Progenitor cell of endocrine pancreas (in vitro differentiated cells): ENCODE results near the gene AXIN2. TPM values are rescaled to one million over a fixed set of nuclear protein-coding genes. Genes with fewer than 3 reads are reported as not detected.

Experiments
- DNase-seq: peaks from one replicate; pipeline ENCODE4 v3.0.0; 2021; ENCODE audit warnings: low spot score; ENCODE audit not compliant: unreplicated experiment
- H3K27ac Mint-ChIP-seq: 2 replicates; pipeline ENCODE4 v1.8.0; 2021; ENCODE audit warnings: mild to moderate bottlenecking, moderate library complexity, mixed read lengths
- H3K27me3 Mint-ChIP-seq: 2 replicates; pipeline ENCODE4 v1.8.0; 2021; ENCODE audit warnings: mixed read lengths
- H3K36me3 Mint-ChIP-seq: 2 replicates; pipeline ENCODE4 v1.8.0; 2022; ENCODE audit warnings: mixed read lengths; ENCODE audit not compliant: insufficient read depth
- H3K4me1 Mint-ChIP-seq: 2 replicates; pipeline ENCODE4 v1.8.0; 2021; ENCODE audit warnings: low read depth, mixed read lengths
- H3K4me3 Mint-ChIP-seq: 2 replicates; pipeline ENCODE4 v1.8.0; 2021; ENCODE audit warnings: low read depth, mild to moderate bottlenecking, moderate library complexity, mixed read lengths
- H3K9me3 Mint-ChIP-seq: 2 replicates; pipeline ENCODE4 v1.8.0; 2021; ENCODE audit warnings: low read depth, mixed read lengths
- total RNA-seq: library from RNA; stranded (reverse); gene quantifications from 2 replicates; pipeline ENCODE4 v1.2.1, GENCODE V29; 2021
- TF ChIP-seq, protein P1 (sequence below): fragments of 200-600 bp; sonication (generic); IDR thresholded peaks from one replicate; pipeline ENCODE4 v1.5.0; 2021; ENCODE audit warnings: antibody characterized with exemption, mild to moderate bottlenecking; ENCODE audit not compliant: unreplicated experiment

The AXIN2 gene
- total RNA-seq, 1 donor from 2014 or later: 10.2 TPM

- H3K4me1 Mint-ChIP-seq: peaks cover 13% of the 10 kb centered on the region
- TF ChIP-seq, protein P1, sequence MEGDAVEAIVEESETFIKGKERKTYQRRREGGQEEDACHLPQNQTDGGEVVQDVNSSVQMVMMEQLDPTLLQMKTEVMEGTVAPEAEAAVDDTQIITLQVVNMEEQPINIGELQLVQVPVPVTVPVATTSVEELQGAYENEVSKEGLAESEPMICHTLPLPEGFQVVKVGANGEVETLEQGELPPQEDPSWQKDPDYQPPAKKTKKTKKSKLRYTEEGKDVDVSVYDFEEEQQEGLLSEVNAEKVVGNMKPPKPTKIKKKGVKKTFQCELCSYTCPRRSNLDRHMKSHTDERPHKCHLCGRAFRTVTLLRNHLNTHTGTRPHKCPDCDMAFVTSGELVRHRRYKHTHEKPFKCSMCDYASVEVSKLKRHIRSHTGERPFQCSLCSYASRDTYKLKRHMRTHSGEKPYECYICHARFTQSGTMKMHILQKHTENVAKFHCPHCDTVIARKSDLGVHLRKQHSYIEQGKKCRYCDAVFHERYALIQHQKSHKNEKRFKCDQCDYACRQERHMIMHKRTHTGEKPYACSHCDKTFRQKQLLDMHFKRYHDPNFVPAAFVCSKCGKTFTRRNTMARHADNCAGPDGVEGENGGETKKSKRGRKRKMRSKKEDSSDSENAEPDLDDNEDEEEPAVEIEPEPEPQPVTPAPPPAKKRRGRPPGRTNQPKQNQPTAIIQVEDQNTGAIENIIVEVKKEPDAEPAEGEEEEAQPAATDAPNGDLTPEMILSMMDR: no peak
- DNase-seq: no peak
- no peaks in the 10 kb centered on the region for H3K27me3 Mint-ChIP-seq
- no peaks in the 10 kb centered on the region for H3K9me3 Mint-ChIP-seq
- H3K4me3 Mint-ChIP-seq: no peak overlapping the region
- H3K27ac Mint-ChIP-seq: no peak overlapping the region
- H3K36me3 Mint-ChIP-seq: peaks cover 19% of the 10 kb centered on the region
Observed at GRCh38 chr17:65548269-65548969, 13.0 kb downstream of the AXIN2 start.

- Mint-ChIP-seq H3K4me1 (peaks cover 17% of the 10 kb centered on the region), H3K27ac (no peak overlapping the region), H3K27me3 (no peaks in the 10 kb centered on the region), H3K9me3 (no peaks in the 10 kb centered on the region), H3K36me3 (peaks cover 18% of the 10 kb centered on the region), H3K4me3 (no peak overlapping the region)
- DNase-seq: no peak
- TF ChIP-seq, protein P1: no peak
Observed at GRCh38 chr17:65547253-65547670, 14.2 kb downstream of the AXIN2 start.

GRCh38 chr17:65546579-65546978, 14.9 kb downstream of the AXIN2 start:
- peaks cover 16% of the 10 kb centered on the region for H3K36me3 Mint-ChIP-seq
- H3K4me3 Mint-ChIP-seq: no peak overlapping the region
- peaks cover 17% of the 10 kb centered on the region for H3K4me1 Mint-ChIP-seq
- DNase-seq: no peak
- H3K9me3 Mint-ChIP-seq: no peaks in the 10 kb centered on the region
- H3K27ac Mint-ChIP-seq: no peak overlapping the region
- no peaks in the 10 kb centered on the region for H3K27me3 Mint-ChIP-seq
- TF ChIP-seq, protein P1: no peak

- Mint-ChIP-seq H3K9me3 (no peaks in the 10 kb centered on the region), H3K27me3 (no peaks in the 10 kb centered on the region), H3K4me3 (no peak overlapping the region), H3K36me3 (peaks cover 21% of the 10 kb centered on the region), H3K4me1 (peaks cover 15% of the 10 kb centered on the region), H3K27ac (no peak overlapping the region)
- DNase-seq: no peak
- TF ChIP-seq, protein P1: no peak
Observed at GRCh38 chr17:65545705-65546523, 15.5 kb downstream of the AXIN2 start.

DNA sequence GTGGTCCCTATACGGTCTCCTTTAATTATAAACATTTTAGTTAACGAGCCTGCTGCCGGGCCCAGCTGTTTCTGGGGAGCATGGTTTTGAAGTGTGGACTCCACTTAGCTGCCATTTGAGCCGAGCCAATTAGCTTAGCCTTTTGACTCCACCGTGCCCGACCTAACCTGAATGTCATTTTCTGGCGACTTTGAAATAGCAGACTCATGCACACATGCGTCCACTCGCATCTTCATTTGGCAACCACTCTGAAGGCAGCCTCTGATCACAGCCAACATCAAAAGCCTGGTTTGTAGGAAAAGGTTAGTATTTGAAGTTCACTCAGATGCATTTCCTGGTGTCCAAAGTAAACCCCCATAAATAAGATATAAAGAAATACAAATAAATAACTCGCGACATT, 16.8 kb downstream of the AXIN2 start:
- TF ChIP-seq, protein P1: no peak
- Mint-ChIP-seq H3K4me3 (no peak overlapping the region), H3K36me3 (peaks cover 23% of the 10 kb centered on the region), H3K27me3 (no peaks in the 10 kb centered on the region), H3K27ac (no peak overlapping the region), H3K4me1 (peaks cover 12% of the 10 kb centered on the region), H3K9me3 (no peaks in the 10 kb centered on the region)
- DNase-seq: no peak
